SU-DHL-6 (cell line): ENCODE data around the gene TPO.

Experiments
- H2AFZ ChIP-seq: fragments of 200-600 bp; sonication (generic); 2 replicates; pipeline ENCODE4 v1.6.1; 2014; ENCODE audit warnings: low read depth, mild to moderate bottlenecking, moderate library complexity, mixed read lengths, antibody characterized with exemption, low read length; ENCODE audit not compliant: severe bottlenecking
- H3F3A ChIP-seq: fragments of 200-600 bp; shearing (Covaris generic); 2 replicates; pipeline ENCODE4 v1.6.0; 2016; ENCODE audit warnings: antibody characterized with exemption, mild to moderate bottlenecking; ENCODE audit not compliant: insufficient read depth
- H3K27ac ChIP-seq: fragments of 200-600 bp; sonication (generic); 2 replicates; pipeline ENCODE4 v1.5.1; 2016; ENCODE audit warnings: low read depth, mild to moderate bottlenecking, low read length, moderate library complexity, mixed read lengths
- H3K27me3 ChIP-seq: fragments of 200-600 bp; sonication (generic), shearing (Covaris generic); 2 replicates; pipeline ENCODE4 v1.6.0; 2014; ENCODE audit warnings: mild to moderate bottlenecking, low read length
- H3K36me3 ChIP-seq: fragments of 200-600 bp; sonication (generic); 2 replicates; pipeline ENCODE4 v1.6.1; 2014; ENCODE audit warnings: mild to moderate bottlenecking, low read length, mixed read lengths
- H3K4me2 ChIP-seq: fragments of 300-600, 200-600 bp; shearing (Covaris generic), sonication (generic); 2 replicates; pipeline ENCODE4 v1.6.0; 2014; ENCODE audit warnings: low read length, low read depth, mild to moderate bottlenecking; ENCODE audit not compliant: poor library complexity, severe bottlenecking
- H3K4me3 ChIP-seq: fragments of 200-600 bp; sonication (generic); 2 replicates; pipeline ENCODE4 v1.5.1; 2014; ENCODE audit warnings: antibody characterized with exemption, low read length, mild to moderate bottlenecking, mixed read lengths; ENCODE audit not compliant: insufficient read depth, poor library complexity, severe bottlenecking
- H3K79me2 ChIP-seq: fragments of 200-600 bp; sonication (generic); 2 replicates; pipeline ENCODE4 v1.6.1; 2014; ENCODE audit warnings: mild to moderate bottlenecking, low read length, moderate library complexity; ENCODE audit not compliant: insufficient read depth
- H3K9ac ChIP-seq: fragments of 200-600 bp; sonication (generic); 2 replicates; pipeline ENCODE4 v1.7.0; 2014; ENCODE audit warnings: mild to moderate bottlenecking, low read length
- H3K9me2 ChIP-seq: fragments of 200-600 bp; sonication (generic); replicated peaks from 2 replicates; pipeline ENCODE4 v1.6.1; 2014; ENCODE audit warnings: low read length; ENCODE audit not compliant: insufficient read depth
- H3K9me3 ChIP-seq: fragments of 200-600 bp; sonication (generic); 2 replicates; pipeline ENCODE4 v1.6.1; 2014; ENCODE audit warnings: low read length, mixed read lengths; ENCODE audit not compliant: insufficient read depth
- H4K20me1 ChIP-seq: fragments of 200-600 bp; sonication (generic); 2 replicates; pipeline ENCODE4 v1.6.1; 2014; ENCODE audit warnings: low read depth, mild to moderate bottlenecking, antibody characterized with exemption, low read length, moderate library complexity, mixed read lengths
- CTCF ChIP-seq: fragments of 200-600 bp; sonication (generic); IDR thresholded peaks from one replicate; pipeline ENCODE4 v1.5.1; 2017; ENCODE audit warnings: antibody characterized with exemption, mild to moderate bottlenecking, low read length, moderate library complexity; ENCODE audit not compliant: insufficient read depth, poor library complexity, severe bottlenecking
- EZH2phosphoT487 ChIP-seq: fragments of 200-600 bp; sonication (generic), shearing (Covaris generic); conservative IDR thresholded peaks from 2 replicates; pipeline ENCODE4 v1.6.1; 2018; ENCODE audit warnings: mild to moderate bottlenecking, antibody characterized with exemption, low read length, moderate library complexity, mixed read lengths

The TPO gene

DNA sequence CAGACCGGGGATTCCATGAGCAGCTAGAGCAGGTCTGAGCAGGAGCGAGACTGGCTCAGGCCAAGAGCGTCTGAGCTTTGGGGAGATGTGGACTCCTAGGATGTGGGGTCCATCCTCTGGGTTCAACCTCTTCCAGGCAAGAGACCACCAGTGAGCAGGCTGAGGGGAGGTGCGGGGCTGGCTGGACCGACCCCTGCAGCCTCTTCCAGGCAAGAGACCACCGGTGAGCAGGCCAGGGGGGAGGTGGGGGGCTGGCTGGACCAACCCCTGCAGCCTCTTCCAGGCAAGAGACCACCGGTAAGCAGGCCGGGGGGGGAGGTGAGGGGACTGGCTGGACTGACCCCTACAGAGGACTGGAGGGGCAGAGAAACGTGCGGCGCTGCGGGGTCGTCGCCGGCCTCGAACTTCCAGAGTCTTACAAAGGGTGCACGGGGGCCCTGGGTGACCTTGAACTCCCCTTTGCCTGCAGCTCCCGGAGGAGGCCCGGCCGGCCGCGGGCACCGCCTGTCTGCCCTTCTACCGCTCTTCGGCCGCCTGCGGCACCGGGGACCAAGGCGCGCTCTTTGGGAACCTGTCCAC lies 63.4 kb downstream of the TPO start:
- Histone ChIP-seq H3K27ac (no peak overlapping the region), H3K36me3 (no peaks in the 10 kb centered on the region), H3F3A (no peaks in the 10 kb centered on the region), H3K79me2 (no peaks in the 10 kb centered on the region), H3K4me2 (no peak overlapping the region), H2AFZ (no peak overlapping the region), H3K9ac (no peak overlapping the region), H3K9me3 (no peaks in the 10 kb centered on the region), H4K20me1 (no peaks in the 10 kb centered on the region), H3K4me3 (no peak overlapping the region), H3K27me3 (no peaks in the 10 kb centered on the region), H3K9me2 (no peaks in the 10 kb centered on the region)
- TF ChIP-seq EZH2phosphoT487 (no peak), CTCF (no peak)

- TF ChIP-seq CTCF (no peak), EZH2phosphoT487 (no peak)
- no peaks in the 10 kb centered on the region for H3K79me2 ChIP-seq
- no peaks in the 10 kb centered on the region for H3K27me3 ChIP-seq
- no peaks in the 10 kb centered on the region for H4K20me1 ChIP-seq
- no peaks in the 10 kb centered on the region for H3K9me3 ChIP-seq
- H3K4me2 ChIP-seq, result no peak overlapping the region
- H3K9me2 ChIP-seq, result no peaks in the 10 kb centered on the region
- no peak overlapping the region for H3K27ac ChIP-seq
- no peak overlapping the region for H3K4me3 ChIP-seq
- H3F3A ChIP-seq, result no peaks in the 10 kb centered on the region
- no peak overlapping the region for H2AFZ ChIP-seq
- H3K9ac ChIP-seq, result no peak overlapping the region
- H3K36me3 ChIP-seq, result no peaks in the 10 kb centered on the region
Measured at GRCh38 chr2:1477196-1478040, 64.2 kb downstream of the TPO start.

DNA sequence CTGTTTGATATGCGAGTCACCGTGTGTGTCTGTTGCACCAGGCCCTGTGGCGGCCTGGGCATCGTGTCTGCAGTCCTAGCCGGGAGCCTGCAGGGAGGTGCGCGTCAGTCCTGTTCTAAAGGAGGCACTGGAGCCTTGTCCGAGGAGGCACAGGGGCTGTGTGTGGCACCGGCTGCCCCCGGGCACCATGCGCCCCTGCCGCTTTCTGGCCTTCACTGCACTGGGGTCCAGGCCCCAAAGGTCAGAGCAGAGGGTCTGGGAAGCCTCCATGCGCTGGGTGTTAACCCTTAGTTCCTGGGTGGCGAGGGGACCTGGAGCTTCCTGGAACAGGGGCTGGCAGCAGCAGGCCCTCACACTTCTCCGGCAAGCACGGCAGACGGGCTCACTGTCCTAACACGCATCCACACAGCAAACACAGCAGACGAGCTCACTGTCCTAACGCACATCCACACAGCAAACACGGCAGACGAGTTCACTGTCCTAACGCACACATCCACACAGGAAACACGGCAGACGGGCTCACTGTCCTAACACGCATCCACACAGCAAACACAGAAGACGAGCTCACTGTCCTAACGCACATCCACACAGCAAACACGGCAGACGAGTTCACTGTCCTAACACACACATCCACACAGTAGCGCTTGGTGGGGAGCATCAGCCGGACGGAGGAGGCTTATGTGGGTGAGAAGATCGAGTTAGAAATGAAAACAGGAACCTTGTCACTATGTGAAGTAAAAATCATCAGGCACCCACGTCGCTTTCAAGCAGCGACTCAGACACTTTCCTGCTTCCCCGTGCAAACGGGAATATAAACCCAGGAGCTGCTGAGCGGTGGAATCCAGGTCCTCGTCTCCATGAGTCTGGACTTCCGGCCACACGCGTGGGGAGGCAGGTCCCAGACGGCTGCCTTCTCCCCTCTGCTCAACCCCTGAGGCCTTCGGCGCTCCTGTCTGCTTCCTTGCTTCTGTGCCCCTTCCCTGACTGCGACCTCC lies 65.3 kb downstream of the TPO start:
- no peaks in the 10 kb centered on the region for H3K36me3 ChIP-seq
- TF ChIP-seq EZH2phosphoT487 (no peak), CTCF (no peak)
- no peak overlapping the region for H3K4me3 ChIP-seq
- no peaks in the 10 kb centered on the region for H3K9me3 ChIP-seq
- H3K4me2 ChIP-seq, result no peak overlapping the region
- H3K27ac ChIP-seq, result no peak overlapping the region
- no peaks in the 10 kb centered on the region for H3K9me2 ChIP-seq
- H3F3A ChIP-seq, result no peaks in the 10 kb centered on the region
- no peaks in the 10 kb centered on the region for H3K79me2 ChIP-seq
- no peaks in the 10 kb centered on the region for H4K20me1 ChIP-seq
- no peak overlapping the region for H3K9ac ChIP-seq
- no peaks in the 10 kb centered on the region for H3K27me3 ChIP-seq
- no peak overlapping the region for H2AFZ ChIP-seq
